HepG2 (cell line): Measurements from ENCODE around the gene MORF4L1. TPM values are rescaled to one million over a fixed set of nuclear protein-coding genes. Genes with fewer than 3 reads are reported as not detected.

ENCODE experiments used
- ARNT ChIP-seq: fragments of 450-650 bp; IDR thresholded peaks from 2 replicates; pipeline ENCODE4 v1.6.1; 2017
- BCL6 ChIP-seq: IDR thresholded peaks from 2 replicates; pipeline ENCODE4 v1.6.1; 2016; ENCODE audit warnings: missing genetic modification reagents, missing compliant biosample characterization
- BHLHE40 ChIP-seq: IDR thresholded peaks from 2 replicates; pipeline ENCODE4 v1.6.1; 2011; ENCODE audit warnings: low read length, improper control_type of control experiment
- HOXA9 ChIP-seq: sonication (generic); formaldehyde crosslinking; IDR thresholded peaks from 2 replicates; pipeline ENCODE4 v1.8.1; 2022; ENCODE audit warnings: missing genetic modification reagents, mild to moderate bottlenecking, moderate library complexity, borderline replicate concordance
- KLF16 ChIP-seq, 2 experiments: sonication (generic) in 1 of 2; formaldehyde crosslinking in 1 of 2; IDR thresholded peaks; 2 replicates each; pipeline versions ENCODE4 v1.6.1 to v1.8.0; 2016 to 2023; ENCODE audit warnings: missing genetic modification reagents in 2 of 2, missing compliant biosample characterization in 1 of 2
- KLF6 ChIP-seq: IDR thresholded peaks from 2 replicates; pipeline ENCODE4 v1.8.0; 2016; ENCODE audit warnings: missing biosample characterization, missing genetic modification reagents
- MEIS2 ChIP-seq: sonication (generic); formaldehyde crosslinking; IDR thresholded peaks from 2 replicates; pipeline ENCODE4 v1.9.0; 2021; ENCODE audit warnings: mild to moderate bottlenecking, missing genetic modification reagents
- MTF2 ChIP-seq: sonication (generic); formaldehyde crosslinking; IDR thresholded peaks from 2 replicates; pipeline ENCODE4 v1.5.0; 2020; ENCODE audit warnings: missing genetic modification reagents, borderline replicate concordance
- NR2C2 ChIP-seq: sonication (generic); formaldehyde crosslinking; IDR thresholded peaks from 2 replicates; pipeline ENCODE4 v1.4.0; 2020; ENCODE audit warnings: missing genetic modification reagents, mild to moderate bottlenecking, moderate library complexity, borderline replicate concordance
- PHF20 ChIP-seq: sonication (generic); formaldehyde crosslinking; IDR thresholded peaks from 2 replicates; pipeline ENCODE4 v1.5.0; 2020; ENCODE audit warnings: mild to moderate bottlenecking, missing genetic modification reagents
- PITX1 ChIP-seq: sonication (generic); formaldehyde crosslinking; IDR thresholded peaks from 2 replicates; pipeline ENCODE4 v1.5.1; 2020; ENCODE audit warnings: mild to moderate bottlenecking, missing genetic modification reagents
- SAP130 ChIP-seq: IDR thresholded peaks from 2 replicates; pipeline ENCODE4 v1.6.1; 2016; ENCODE audit warnings: low read depth
- SNAI1 ChIP-seq: sonication (generic); formaldehyde crosslinking; IDR thresholded peaks from 2 replicates; pipeline ENCODE4 v1.5.0; 2020; ENCODE audit warnings: mild to moderate bottlenecking, missing genetic modification reagents, borderline replicate concordance
- SOX13 ChIP-seq, 3 experiments: fragments of 450-650 bp in 1 of 3; sonication (generic) in 1 of 3; formaldehyde crosslinking in 1 of 3; IDR thresholded peaks in 2 of 3; conservative IDR thresholded peaks in 1 of 3; 2 replicates each; pipeline versions ENCODE4 v1.5.0 to v1.6.1; 2016 to 2020; ENCODE audit warnings: antibody characterized with exemption in 1 of 3, mild to moderate bottlenecking in 1 of 3, missing compliant biosample characterization in 1 of 3, missing genetic modification reagents in 1 of 3, moderate library complexity in 1 of 3
- SSRP1 ChIP-seq: IDR thresholded peaks from 2 replicates; pipeline ENCODE4 v1.6.1; 2016; ENCODE audit warnings: control low read depth
- TOE1 ChIP-seq: sonication (generic); formaldehyde crosslinking; IDR thresholded peaks from 2 replicates; pipeline ENCODE4 v1.4.0; 2020; ENCODE audit warnings: mild to moderate bottlenecking, missing genetic modification reagents
- ZFP41 ChIP-seq: sonication (generic); formaldehyde crosslinking; IDR thresholded peaks from 2 replicates; pipeline ENCODE4 v1.4.0; 2020; ENCODE audit warnings: mild to moderate bottlenecking, missing genetic modification reagents, borderline replicate concordance
- ZMYM4 ChIP-seq: sonication (generic); formaldehyde crosslinking; IDR thresholded peaks from 2 replicates; pipeline ENCODE4 v1.8.1; 2023; ENCODE audit warnings: mild to moderate bottlenecking, missing genetic modification reagents
- ZNF24 ChIP-seq: fragments of 450-650 bp; IDR thresholded peaks from 2 replicates; pipeline ENCODE4 v1.6.1; 2017; ENCODE audit warnings: antibody characterized with exemption, mild to moderate bottlenecking
- ZNF530 ChIP-seq: sonication (generic); formaldehyde crosslinking; IDR thresholded peaks from 2 replicates; pipeline ENCODE4 v1.5.0; 2020; ENCODE audit warnings: low read depth, mild to moderate bottlenecking, missing genetic modification reagents
- ZNF670 ChIP-seq: sonication (generic); formaldehyde crosslinking; IDR thresholded peaks from 2 replicates; pipeline ENCODE4 v1.8.0; 2022; ENCODE audit warnings: mild to moderate bottlenecking, missing genetic modification reagents, borderline replicate concordance
- ZNF740 ChIP-seq: sonication (generic); formaldehyde crosslinking; IDR thresholded peaks from 2 replicates; pipeline ENCODE4 v1.4.0; 2020; ENCODE audit warnings: missing genetic modification reagents
- polyA plus RNA-seq, 8 experiments: library from polyadenylated mRNA; depleted of rRNA in 3 of 8; stranded (reverse) in 7 of 8; unstranded in 1 of 8; fragments of >200 nt; fragmentation: Illumina TruSeq in 4 of 8; extraction: Trizol in 4 of 8; gene quantifications; 2 replicates each; pipeline versions ENCODE4 v1.2.1 to v1.2.3, GENCODE V29; 2011 to 2016; ENCODE audit warnings: low read depth in 4 of 8, missing spikeins in 1 of 8, mixed read lengths in 1 of 8; ENCODE audit not compliant: insufficient read depth in 1 of 8
- total RNA-seq, 5 experiments: library from RNA; depleted of rRNA; stranded (reverse); fragments of >200 nt; fragmentation: Illumina TruSeq; extraction: Trizol; gene quantifications; 2 replicates each; pipeline ENCODE4 v1.2.3, GENCODE V29; 2016; ENCODE audit warnings: low read depth in 1 of 5
- TF ChIP-seq, protein P1 (sequence below): sonication (generic); formaldehyde crosslinking; IDR thresholded peaks from 2 replicates; pipeline ENCODE4 v1.8.0; 2022; ENCODE audit warnings: mild to moderate bottlenecking, missing genetic modification reagents, moderate library complexity
- TF ChIP-seq, protein P2 (sequence below): sonication (generic); formaldehyde crosslinking; conservative IDR thresholded peaks from 2 replicates; pipeline ENCODE4 v1.5.0; 2020; ENCODE audit warnings: missing genetic modification reagents
- TF ChIP-seq, protein P3 (sequence below): sonication (generic); formaldehyde crosslinking; IDR thresholded peaks from 2 replicates; pipeline ENCODE4 v1.5.0; 2020; ENCODE audit warnings: missing genetic modification reagents

MORF4L1 gene
- total and polyA plus RNA-seq, 2 of the 13 experiments (the other 11 are each of a cell fraction or from before 2014, with no cell fraction given): 218 to 219 TPM

DNA sequence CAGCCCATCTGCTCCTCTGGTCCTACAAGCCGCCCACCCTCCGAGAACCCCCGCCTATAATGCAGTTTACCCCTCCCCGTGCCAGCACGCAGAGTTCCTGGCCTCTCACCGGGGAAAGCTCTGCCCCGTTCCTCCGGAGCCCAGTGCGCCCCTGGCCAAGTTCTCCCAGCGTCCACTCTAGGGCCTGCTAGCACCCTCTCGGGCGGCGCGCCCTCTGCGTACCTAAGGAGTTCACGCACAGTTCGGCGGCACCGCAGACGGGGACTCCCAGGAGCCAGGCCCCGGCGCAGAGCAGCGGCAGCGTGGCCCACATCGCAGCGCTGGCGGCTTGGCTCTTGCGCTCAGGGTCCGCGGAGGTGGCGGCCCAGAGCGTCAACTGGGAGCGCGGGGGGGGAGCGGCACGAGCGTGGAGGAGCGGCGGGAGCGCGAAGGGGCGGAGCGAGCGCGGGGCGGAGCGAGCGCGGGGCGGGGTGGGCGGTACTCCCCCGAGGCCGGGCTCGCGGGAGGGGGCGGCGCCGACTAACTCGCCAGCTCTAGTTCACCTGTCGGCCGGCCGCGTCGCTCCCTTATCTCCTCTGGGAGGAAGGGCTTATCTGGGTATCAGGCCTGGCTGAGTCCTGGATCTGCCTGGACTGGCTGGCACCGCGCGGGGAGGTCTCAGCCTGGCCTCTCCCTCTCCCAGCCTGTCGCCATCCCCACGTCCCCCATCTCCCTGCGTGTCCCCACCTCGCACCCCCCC lies 72.1 kb downstream of the MORF4L1 start, which contains the start of gene CTSH (continued):
- TF ChIP-seq, protein P1, sequence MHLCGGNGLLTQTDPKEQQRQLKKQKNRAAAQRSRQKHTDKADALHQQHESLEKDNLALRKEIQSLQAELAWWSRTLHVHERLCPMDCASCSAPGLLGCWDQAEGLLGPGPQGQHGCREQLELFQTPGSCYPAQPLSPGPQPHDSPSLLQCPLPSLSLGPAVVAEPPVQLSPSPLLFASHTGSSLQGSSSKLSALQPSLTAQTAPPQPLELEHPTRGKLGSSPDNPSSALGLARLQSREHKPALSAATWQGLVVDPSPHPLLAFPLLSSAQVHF (CRISPR knock-in tag): peak; percentile 84
- TF ChIP-seq TOE1 (CRISPR knock-in tag) (no peak), PITX1 (CRISPR knock-in tag) (no peak), BHLHE40 (peak; percentile 67), MEIS2 (CRISPR knock-in tag) (peak; percentile 26; the same call in 1 of the 2 replicates), ZNF24 (no peak), ZNF530 (no peak), SSRP1 (CRISPR knock-in tag) (no peak), HOXA9 (CRISPR knock-in tag) (peak; percentile 86; the same call in 1 of the 2 replicates), NR2C2 (CRISPR knock-in tag) (peak; percentile 29; the same call in 1 of the 2 replicates), ZMYM4 (peak; percentile 76), PHF20 (CRISPR knock-in tag) (peak; percentile 55; the same call in 1 of the 2 replicates), ZNF670 (CRISPR knock-in tag) (no peak; the same call in 1 of the 2 replicates), ARNT (no peak), BCL6 (peak; percentile 37; the same call in 1 of the 2 replicates), SAP130 (CRISPR knock-in tag) (peak; percentile 84), ZNF740 (CRISPR knock-in tag) (peak; percentile 98), ZFP41 (CRISPR knock-in tag) (no peak), SOX13 (IDR thresholded peaks at IDR 0.05) (no peak), SOX13 (CRISPR knock-in tag; conservative IDR thresholded peaks at IDR 0.05 in 1 of 2, IDR thresholded peaks at IDR 0.05 in 1 of 2) (peak in 1 of 2 experiments; percentile 17; a peak in 1 of 4 replicates), SNAI1 (CRISPR knock-in tag) (peak; percentile 76; the same call in 1 of the 2 replicates), KLF16 (CRISPR knock-in tag; IDR thresholded peaks at IDR 0.05) (peak in 1 of 2 experiments; percentile 74; a peak in 2 of 4 replicates), MTF2 (CRISPR knock-in tag) (no peak), KLF6 (peak; percentile 78)
- TF ChIP-seq, protein P2, sequence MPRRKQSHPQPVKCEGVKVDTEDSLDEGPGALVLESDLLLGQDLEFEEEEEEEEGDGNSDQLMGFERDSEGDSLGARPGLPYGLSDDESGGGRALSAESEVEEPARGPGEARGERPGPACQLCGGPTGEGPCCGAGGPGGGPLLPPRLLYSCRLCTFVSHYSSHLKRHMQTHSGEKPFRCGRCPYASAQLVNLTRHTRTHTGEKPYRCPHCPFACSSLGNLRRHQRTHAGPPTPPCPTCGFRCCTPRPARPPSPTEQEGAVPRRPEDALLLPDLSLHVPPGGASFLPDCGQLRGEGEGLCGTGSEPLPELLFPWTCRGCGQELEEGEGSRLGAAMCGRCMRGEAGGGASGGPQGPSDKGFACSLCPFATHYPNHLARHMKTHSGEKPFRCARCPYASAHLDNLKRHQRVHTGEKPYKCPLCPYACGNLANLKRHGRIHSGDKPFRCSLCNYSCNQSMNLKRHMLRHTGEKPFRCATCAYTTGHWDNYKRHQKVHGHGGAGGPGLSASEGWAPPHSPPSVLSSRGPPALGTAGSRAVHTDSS: no peak
- TF ChIP-seq, protein P3, sequence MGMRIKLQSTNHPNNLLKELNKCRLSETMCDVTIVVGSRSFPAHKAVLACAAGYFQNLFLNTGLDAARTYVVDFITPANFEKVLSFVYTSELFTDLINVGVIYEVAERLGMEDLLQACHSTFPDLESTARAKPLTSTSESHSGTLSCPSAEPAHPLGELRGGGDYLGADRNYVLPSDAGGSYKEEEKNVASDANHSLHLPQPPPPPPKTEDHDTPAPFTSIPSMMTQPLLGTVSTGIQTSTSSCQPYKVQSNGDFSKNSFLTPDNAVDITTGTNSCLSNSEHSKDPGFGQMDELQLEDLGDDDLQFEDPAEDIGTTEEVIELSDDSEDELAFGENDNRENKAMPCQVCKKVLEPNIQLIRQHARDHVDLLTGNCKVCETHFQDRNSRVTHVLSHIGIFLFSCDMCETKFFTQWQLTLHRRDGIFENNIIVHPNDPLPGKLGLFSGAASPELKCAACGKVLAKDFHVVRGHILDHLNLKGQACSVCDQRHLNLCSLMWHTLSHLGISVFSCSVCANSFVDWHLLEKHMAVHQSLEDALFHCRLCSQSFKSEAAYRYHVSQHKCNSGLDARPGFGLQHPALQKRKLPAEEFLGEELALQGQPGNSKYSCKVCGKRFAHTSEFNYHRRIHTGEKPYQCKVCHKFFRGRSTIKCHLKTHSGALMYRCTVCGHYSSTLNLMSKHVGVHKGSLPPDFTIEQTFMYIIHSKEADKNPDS (CRISPR knock-in tag): 0 out of 2 replicates have a peak, but pooled peaks have one; percentile 63
